Thymus (tissue), 11 donors: ENCODE data around the gene GPT2. TPM values are rescaled to one million over a fixed set of nuclear protein-coding genes. Genes with fewer than 3 reads are reported as not detected.

Experiments used
- DNase-seq, 9 donors: peaks; one replicate each; pipeline ENCODE4 v3.0.0-alpha.2; 2013; ENCODE audit warnings: low spot score in 9 of 9, low read depth in 6 of 9, missing footprints in 1 of 9
- H3K27ac ChIP-seq, 2 donors: one replicate each; pipeline ENCODE4 v1.5.1; 2013; ENCODE audit warnings: control low read depth in 1 of 2, low read depth in 1 of 2, low read length in 1 of 2, mild to moderate bottlenecking in 1 of 2, moderate library complexity in 1 of 2
- H3K27me3 ChIP-seq, 2 donors: one replicate each; pipeline ENCODE4 v1.5.1; 2013; ENCODE audit warnings: low read length in 1 of 2; ENCODE audit not compliant: control insufficient read depth in 2 of 2, insufficient read depth in 1 of 2
- H3K36me3 ChIP-seq, 2 donors: one replicate each; pipeline ENCODE4 v1.5.1; 2013; ENCODE audit warnings: low read length in 1 of 2, mild to moderate bottlenecking in 1 of 2, moderate library complexity in 1 of 2; ENCODE audit not compliant: control insufficient read depth in 2 of 2, insufficient read depth in 2 of 2
- H3K4me1 ChIP-seq, 2 donors: one replicate each; pipeline ENCODE4 v1.5.1; 2013; ENCODE audit warnings: low read length in 2 of 2; ENCODE audit not compliant: control insufficient read depth in 2 of 2, insufficient read depth in 2 of 2
- H3K4me3 ChIP-seq, 2 donors: one replicate each; pipeline ENCODE4 v1.5.1; 2013; ENCODE audit warnings: low read length in 2 of 2, control low read depth in 1 of 2, mild to moderate bottlenecking in 1 of 2
- H3K9me3 ChIP-seq, 2 donors: one replicate each; pipeline ENCODE4 v1.5.1; 2013; ENCODE audit warnings: low read length in 1 of 2, mild to moderate bottlenecking in 1 of 2; ENCODE audit not compliant: control insufficient read depth in 2 of 2, insufficient read depth in 1 of 2
- WGBS: extraction: QIAGEN DNeasy Blood & Tissue Kit; methylation state at CpG from one replicate; pipeline ENCODE4 v1.1.7; 2013; 5-methylcytosine and 5-hydroxymethylcytosine counted together
- polyA plus RNA-seq: library from polyadenylated mRNA; stranded (reverse); fragments of 200-250 nt; gene quantifications from one replicate; pipeline ENCODE4 v1.2.3, GENCODE V29; 2013
- total RNA-seq: library from RNA; stranded (reverse); fragments of 120-200 nt; gene quantifications from one replicate; pipeline ENCODE4 v1.2.4, GENCODE V29; 2013
- donor health status: healthy.

GPT2 gene
- total and polyA plus RNA-seq, 2 donors, result 4.3 to 20.4 TPM

GRCh38 chr16:46914556-46915201 is 30.5 kb downstream of the GPT2 start:
- WGBS, result 95% methylated on average over 11 of the region's 11 CpGs
- no peak for DNase-seq
- Histone ChIP-seq H3K4me3 (no peak overlapping the region), H3K27me3 (no peaks in the 10 kb centered on the region), H3K36me3 (no peaks in the 10 kb centered on the region), H3K9me3 (no peaks in the 10 kb centered on the region), H3K4me1 (no peaks in the 10 kb centered on the region), H3K27ac (no peak overlapping the region)

- H3K27me3 ChIP-seq, result no peaks in the 10 kb centered on the region
- H3K9me3 ChIP-seq, result no peaks in the 10 kb centered on the region
- H3K4me1 ChIP-seq, result no peaks in the 10 kb centered on the region
- no peak overlapping the region for H3K27ac ChIP-seq
- DNase-seq, result no peak
- H3K36me3 ChIP-seq, result no peaks in the 10 kb centered on the region
- WGBS, result 97% methylated on average over 2 of the region's 2 CpGs
- no peak overlapping the region for H3K4me3 ChIP-seq
Observed at GRCh38 chr16:46915483-46916025, 31.4 kb downstream of the GPT2 start.

GRCh38 chr16:46916980-46917379 is 32.8 kb downstream of the GPT2 start:
- 96% methylated on average over 3 of the region's 3 CpGs for WGBS
- Histone ChIP-seq H3K36me3 (no peaks in the 10 kb centered on the region), H3K27me3 (no peaks in the 10 kb centered on the region), H3K27ac (no peak overlapping the region), H3K4me3 (no peak overlapping the region), H3K4me1 (no peaks in the 10 kb centered on the region), H3K9me3 (no peaks in the 10 kb centered on the region)
- no peak for DNase-seq

GRCh38 chr16:46918400-46918799 is 34.2 kb downstream of the GPT2 start:
- DNase-seq, result no peak
- Histone ChIP-seq H3K27ac (no peak overlapping the region), H3K9me3 (no peaks in the 10 kb centered on the region), H3K27me3 (no peaks in the 10 kb centered on the region), H3K4me1 (no peaks in the 10 kb centered on the region), H3K4me3 (no peak overlapping the region), H3K36me3 (no peaks in the 10 kb centered on the region)
- 95% methylated on average over 11 of the region's 11 CpGs for WGBS

- Histone ChIP-seq H3K9me3 (no peaks in the 10 kb centered on the region), H3K36me3 (no peaks in the 10 kb centered on the region), H3K4me3 (no peak overlapping the region), H3K4me1 (no peaks in the 10 kb centered on the region), H3K27ac (no peak overlapping the region), H3K27me3 (no peaks in the 10 kb centered on the region)
- WGBS, result 93% methylated on average over 21 of the region's 21 CpGs
- no peak for DNase-seq
Observed at GRCh38 chr16:46918905-46919792, 35.0 kb downstream of the GPT2 start.

- no peak for DNase-seq
- H3K27me3 ChIP-seq, result no peaks in the 10 kb centered on the region
- H3K4me3 ChIP-seq, result no peak overlapping the region
- H3K27ac ChIP-seq, result peak overlapping the region in 1 of 2 donors; percentile 3
- 77% methylated on average over 9 of the region's 9 CpGs for WGBS
- H3K36me3 ChIP-seq, result no peaks in the 10 kb centered on the region
- no peaks in the 10 kb centered on the region for H3K4me1 ChIP-seq
- H3K9me3 ChIP-seq, result no peaks in the 10 kb centered on the region
Observed at GRCh38 chr16:46920402-46921068, 36.4 kb downstream of the GPT2 start.

GRCh38 chr16:46922239-46922638 is 38.1 kb downstream of the GPT2 start:
- H3K4me3 ChIP-seq, result no peak overlapping the region
- DNase-seq, result no peak
- no peaks in the 10 kb centered on the region for H3K36me3 ChIP-seq
- H3K27ac ChIP-seq, result no peak overlapping the region
- H3K9me3 ChIP-seq, result no peaks in the 10 kb centered on the region
- H3K27me3 ChIP-seq, result no peaks in the 10 kb centered on the region
- no peaks in the 10 kb centered on the region for H3K4me1 ChIP-seq
- WGBS, result 96% methylated on average over 10 of the region's 10 CpGs

GRCh38 chr16:46923513-46924295 is 39.5 kb downstream of the GPT2 start:
- Histone ChIP-seq H3K27ac (no peak overlapping the region), H3K4me3 (no peak overlapping the region), H3K4me1 (no peaks in the 10 kb centered on the region), H3K27me3 (no peaks in the 10 kb centered on the region), H3K36me3 (no peaks in the 10 kb centered on the region), H3K9me3 (no peaks in the 10 kb centered on the region)
- no peak for DNase-seq
- WGBS, result 96% methylated on average over 19 of the region's 19 CpGs
